ENCODE data around the gene ANXA2. TPM values are rescaled to one million over a fixed set of nuclear protein-coding genes. Genes with fewer than 3 reads are reported as not detected.
"Not testable (repeated sequence)": the region's sequence is repeated elsewhere in the genome, so short reads cannot be mapped to it uniquely, and the experiment has no call there.

The ANXA2 gene
- total RNA-seq, 1 experiment from 2014 or later: 1,903 TPM

GRCh38 chr15:60413231-60413824 is 15.5 kb upstream of the ANXA2 start:
- ATAC-seq: 0 out of 2 replicates have a peak, but pooled peaks have one; percentile 28

GRCh38 chr15:60412807-60413206 is 15.0 kb upstream of the ANXA2 start:
- H3K4me3 ChIP-seq (ENCODE audit: low read depth in 2 of 2, low read length in 2 of 2); intact Hi-C loops (cut with micrococcal nuclease; ENCODE audit: unreplicated experiment); H3K27me3 ChIP-seq (ENCODE audit: control insufficient read depth, insufficient read depth, low read length); POLR2A ChIA-PET; H3K36me3 ChIP-seq (ENCODE audit: control insufficient read depth, insufficient read depth, low read length); in situ Hi-C loops (cut with HindIII; ENCODE audit: low pct_unique_long_range_greater_than_20kb, low sequenced_read_pairs); H3K9me3 ChIP-seq (ENCODE audit: control insufficient read depth, insufficient read depth, low read depth, low read length); BruUV-seq (replicated peaks); DNase-seq (ENCODE audit: low read depth, low spot score); ATAC-seq; CTCF ChIA-PET: not testable (repeated sequence)
- H3K27ac ChIP-seq (ENCODE audit: low read length): peak overlapping the region; percentile 70
- H3K4me1 ChIP-seq (ENCODE audit: control insufficient read depth, insufficient read depth, low read length): peaks cover 20% of the 10 kb centered on the region

More at GRCh38 chr15:60413231-60413824, 15.5 kb upstream of the ANXA2 start:
- BruUV-seq (replicated peaks): no TSS peak
- H3K9me3 ChIP-seq (ENCODE audit: control insufficient read depth, insufficient read depth, low read depth, low read length): no peaks in the 10 kb centered on the region
- no peak for DNase-seq (ENCODE audit: low read depth, low spot score)
- no peak overlapping the region for H3K4me3 ChIP-seq (ENCODE audit: low read depth in 2 of 2, low read length in 2 of 2)
- intact Hi-C loops (cut with micrococcal nuclease; ENCODE audit: unreplicated experiment) (no loop called here), in situ Hi-C loops (cut with HindIII; ENCODE audit: low pct_unique_long_range_greater_than_20kb, low sequenced_read_pairs) (no loop called here)
- CTCF ChIA-PET: no interaction called here
- no peak for TF ChIP-seq POLR2AphosphoS5 (IDR thresholded peaks at IDR 0.05; ENCODE audit: low read depth, low read length)
- TF ChIP-seq SIN3A (IDR thresholded peaks at IDR 0.05; ENCODE audit: borderline replicate concordance, insufficient read depth, low read depth, low read length): no peak
- TF ChIP-seq CTCF (IDR thresholded peaks at IDR 0.05): no peak
- H3K27me3 ChIP-seq (ENCODE audit: control insufficient read depth, insufficient read depth, low read length): no peaks in the 10 kb centered on the region
- no peaks in the 10 kb centered on the region for H3K36me3 ChIP-seq (ENCODE audit: control insufficient read depth, insufficient read depth, low read length)
- POLR2A ChIA-PET: no interaction called here
- H3K4me1 ChIP-seq (ENCODE audit: control insufficient read depth, insufficient read depth, low read length): peaks cover 18% of the 10 kb centered on the region
- H3K27ac ChIP-seq (ENCODE audit: low read length): peak overlapping the region; percentile 70

- Histone ChIP-seq H3K27ac (ENCODE audit: low read length) (no peak overlapping the region), H3K9me3 (ENCODE audit: control insufficient read depth, insufficient read depth, low read depth, low read length) (no peaks in the 10 kb centered on the region), H3K27me3 (ENCODE audit: control insufficient read depth, insufficient read depth, low read length) (no peaks in the 10 kb centered on the region), H3K4me3 (ENCODE audit: low read depth in 2 of 2, low read length in 2 of 2) (no peak overlapping the region), H3K36me3 (ENCODE audit: control insufficient read depth, insufficient read depth, low read length) (no peaks in the 10 kb centered on the region), H3K4me1 (ENCODE audit: control insufficient read depth, insufficient read depth, low read length) (peaks cover 21% of the 10 kb centered on the region)
- BruUV-seq (replicated peaks): no TSS peak
- ATAC-seq (no peak), DNase-seq (ENCODE audit: low read depth, low spot score) (no peak)
- TF ChIP-seq REST (IDR thresholded peaks at IDR 0.05; ENCODE audit: insufficient read depth in 1 of 2, low read depth in 2 of 2, low read length in 1 of 2) (no peak), CTCF (IDR thresholded peaks at IDR 0.05) (no peak), POLR2AphosphoS5 (IDR thresholded peaks at IDR 0.05; ENCODE audit: low read depth, low read length) (no peak), SIN3A (IDR thresholded peaks at IDR 0.05; ENCODE audit: borderline replicate concordance, insufficient read depth, low read depth, low read length) (no peak), TCF7L2 (IDR thresholded peaks at IDR 0.05; ENCODE audit: low read depth, low read length) (no peak)
- ChIA-PET POLR2A (interaction anchor here (0.6 to 0.7 kb wide), 2 partner anchors 9 to 36 kb away, joined by 3 to 5 read pairs; no protein-coding TSS in a partner anchor), CTCF (no interaction called here)
- in situ Hi-C loops (cut with HindIII; ENCODE audit: low pct_unique_long_range_greater_than_20kb, low sequenced_read_pairs): no loop called here
- intact Hi-C loops (cut with micrococcal nuclease; ENCODE audit: unreplicated experiment): no loop called here
Observed at GRCh38 chr15:60411774-60412425, 14.1 kb upstream of the ANXA2 start.

- BruUV-seq (replicated peaks); H3K27ac ChIP-seq (ENCODE audit: low read length); in situ Hi-C loops (cut with HindIII; ENCODE audit: low pct_unique_long_range_greater_than_20kb, low sequenced_read_pairs); H3K27me3 ChIP-seq (ENCODE audit: control insufficient read depth, insufficient read depth, low read length); H3K4me3 ChIP-seq (ENCODE audit: low read depth in 2 of 2, low read length in 2 of 2); DNase-seq (ENCODE audit: low read depth, low spot score); ATAC-seq; intact Hi-C loops (cut with micrococcal nuclease; ENCODE audit: unreplicated experiment); H3K36me3 ChIP-seq (ENCODE audit: control insufficient read depth, insufficient read depth, low read length); H3K9me3 ChIP-seq (ENCODE audit: control insufficient read depth, insufficient read depth, low read depth, low read length): not testable (repeated sequence)
- POLR2A ChIA-PET: interaction anchor here (0.6 to 0.7 kb wide), 2 partner anchors 48 to 59 kb away, joined by 4 to 13 read pairs; no protein-coding TSS in a partner anchor
- peaks cover 27% of the 10 kb centered on the region for H3K4me1 ChIP-seq (ENCODE audit: control insufficient read depth, insufficient read depth, low read length)
- CTCF ChIA-PET: interaction anchor here (0.7 kb wide), 1 partner anchor 658 kb away, joined by 3 read pairs; no protein-coding TSS in a partner anchor
Observed at GRCh38 chr15:60410350-60410749, 12.6 kb upstream of the ANXA2 start.

All from Panc1 (cell line).